SK-N-SH treated with all-trans-retinoic acid at 6 μM for 48 hours (cell line): ENCODE measurements around the gene VPS41.
A peak's percentile ranks its signal among the peaks of the same experiment; 100 is the strongest.

Experiments
- ATAC-seq: fragments of 200-7000 bp; cut with Tn5 transposase; 3 replicates; pipeline ENCODE4 v1.9.1; 2020; ENCODE audit warnings: mild to moderate bottlenecking, moderate library complexity
- ARNTL ChIP-seq: fragments of 450-650 bp; formaldehyde crosslinking; IDR thresholded peaks from 2 replicates; pipeline ENCODE4 v1.5.0; 2020; ENCODE audit warnings: low read depth, mild to moderate bottlenecking, moderate library complexity, borderline replicate concordance
- BACH2 ChIP-seq: fragments of 250-450 bp; sonication (Bioruptor Pico); IDR thresholded peaks from 2 replicates; pipeline ENCODE4 v1.9.0; 2021; ENCODE audit warnings: mild to moderate bottlenecking, borderline replicate concordance
- CSDC2 ChIP-seq: fragments of 250-450 bp; sonication (Bioruptor Pico); IDR thresholded peaks from 2 replicates; pipeline ENCODE4 v1.5.0; 2020; ENCODE audit warnings: mild to moderate bottlenecking, moderate library complexity
- CSRNP3 ChIP-seq: fragments of 250-450 bp; sonication (Bioruptor Pico); IDR thresholded peaks from 2 replicates; pipeline ENCODE4 v1.5.1; 2021; ENCODE audit warnings: mild to moderate bottlenecking, moderate library complexity
- GLIS3 ChIP-seq: fragments of 250-450 bp; sonication (Bioruptor Pico); IDR thresholded peaks from 2 replicates; pipeline ENCODE4 v1.5.0; 2020; ENCODE audit warnings: mild to moderate bottlenecking, moderate library complexity
- ISL1 ChIP-seq: fragments of 250-450 bp; sonication (Bioruptor Pico); IDR thresholded peaks from 2 replicates; pipeline ENCODE4 v2.1.2; 2022; ENCODE audit warnings: mild to moderate bottlenecking, moderate library complexity
- OSR1 ChIP-seq: fragments of 250-450 bp; sonication (Bioruptor Pico); IDR thresholded peaks from 2 replicates; pipeline ENCODE4 v1.8.0; 2022; ENCODE audit warnings: moderate library complexity, mild to moderate bottlenecking, inconsistent platforms
- PPARA ChIP-seq: fragments of 250-450 bp; sonication (Bioruptor Pico); IDR thresholded peaks from 2 replicates; pipeline ENCODE4 v1.5.0; 2020; ENCODE audit warnings: mild to moderate bottlenecking, borderline replicate concordance
- RARB ChIP-seq: fragments of 250-450 bp; sonication (Bioruptor Pico); IDR thresholded peaks from 2 replicates; pipeline ENCODE4 v1.8.0; 2021; ENCODE audit warnings: mild to moderate bottlenecking, moderate library complexity
- SNAI2 ChIP-seq: fragments of 250-450 bp; sonication (Bioruptor Pico); IDR thresholded peaks from 2 replicates; pipeline ENCODE4 v1.5.0; 2020; ENCODE audit warnings: mild to moderate bottlenecking, moderate library complexity
- TCF4 ChIP-seq: fragments of 250-450 bp; sonication (Bioruptor Pico); IDR thresholded peaks from 2 replicates; pipeline ENCODE4 v1.8.0; 2021; ENCODE audit warnings: mild to moderate bottlenecking, moderate library complexity, borderline replicate concordance
- TOX ChIP-seq: fragments of 250-450 bp; sonication (Bioruptor Pico); IDR thresholded peaks from 2 replicates; pipeline ENCODE4 v1.8.0; 2021; ENCODE audit warnings: mild to moderate bottlenecking, moderate library complexity, borderline replicate concordance
- TSHZ2 ChIP-seq: fragments of 250-450 bp; sonication (Bioruptor Pico); IDR thresholded peaks from 2 replicates; pipeline ENCODE4 v1.5.0; 2020; ENCODE audit warnings: mild to moderate bottlenecking, moderate library complexity
- ZC3H10 ChIP-seq: fragments of 250-450 bp; sonication (Bioruptor Pico); IDR thresholded peaks from 2 replicates; pipeline ENCODE4 v1.5.1; 2021; ENCODE audit warnings: mild to moderate bottlenecking, moderate library complexity
- ZFP3 ChIP-seq: fragments of 250-450 bp; sonication (Bioruptor Pico); IDR thresholded peaks from 2 replicates; pipeline ENCODE4 v1.5.0; 2020; ENCODE audit warnings: mild to moderate bottlenecking, moderate library complexity
- ZFP30 ChIP-seq: fragments of 450-650 bp; formaldehyde crosslinking; IDR thresholded peaks from 2 replicates; pipeline ENCODE4 v1.5.0; 2022; ENCODE audit warnings: mild to moderate bottlenecking, moderate library complexity
- ZNF565 ChIP-seq: fragments of 450-650 bp; formaldehyde crosslinking; conservative IDR thresholded peaks from 2 replicates; pipeline ENCODE4 v1.5.0; 2020; ENCODE audit warnings: low read depth, mild to moderate bottlenecking, moderate library complexity
- ZNF70 ChIP-seq: fragments of 450-650 bp; formaldehyde crosslinking; IDR thresholded peaks from 2 replicates; pipeline ENCODE4 v1.5.0; 2020; ENCODE audit warnings: mild to moderate bottlenecking, moderate library complexity
- ZNF8 ChIP-seq: fragments of 450-650 bp; formaldehyde crosslinking; IDR thresholded peaks from 2 replicates; pipeline ENCODE4 v1.5.0; 2020; ENCODE audit warnings: mild to moderate bottlenecking, moderate library complexity
- TF ChIP-seq, protein P1 (sequence below): fragments of 250-450 bp; sonication (Bioruptor Pico); IDR thresholded peaks from 2 replicates; pipeline ENCODE4 v1.8.0; 2020; ENCODE audit warnings: mild to moderate bottlenecking, moderate library complexity, borderline replicate concordance

Gene VPS41

DNA sequence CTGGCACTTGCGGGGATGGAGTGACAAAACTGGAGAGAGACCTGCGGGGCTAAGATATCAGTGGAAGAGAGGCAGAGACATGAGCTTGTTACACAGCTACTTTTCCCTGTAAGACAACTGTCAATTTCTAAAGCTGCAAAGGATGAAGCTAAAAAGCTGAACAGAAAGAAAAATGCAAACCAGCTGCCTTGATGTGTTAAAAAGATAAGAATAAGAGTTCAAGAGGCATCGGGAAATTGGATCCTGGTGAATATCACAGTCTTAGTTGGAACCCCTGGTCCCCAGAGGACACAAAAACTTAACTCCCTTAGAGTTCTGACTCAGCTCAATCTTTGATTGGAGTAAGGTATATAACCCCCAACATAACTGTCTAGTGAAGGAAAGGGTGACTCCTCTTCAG lies 38.8 kb downstream of the VPS41 start (continued):
- TF ChIP-seq OSR1 (CRISPR knock-in tag) (no peak), BACH2 (CRISPR knock-in tag) (no peak), CSRNP3 (CRISPR knock-in tag) (no peak), GLIS3 (CRISPR knock-in tag) (no peak)

- ATAC-seq, result no peak
- TF ChIP-seq GLIS3 (CRISPR knock-in tag) (no peak), ARNTL (CRISPR knock-in tag) (no peak), ZNF70 (CRISPR knock-in tag) (no peak), ZNF565 (no peak), RARB (CRISPR knock-in tag) (no peak), ZC3H10 (no peak), PPARA (no peak), ZFP3 (no peak)
- TF ChIP-seq, all 23 proteins: peak for 0
Observed at GRCh38 chr7:38863601-38864291, 45.2 kb downstream of the VPS41 start.

GRCh38 chr7:38862666-38863065 lies 46.3 kb downstream of the VPS41 start:
- ATAC-seq, result no peak
- no peak for TF ChIP-seq ZFP30
- TF ChIP-seq, all 23 proteins: peak for 0

GRCh38 chr7:38858259-38858884 lies 50.6 kb downstream of the VPS41 start:
- TF ChIP-seq TOX (CRISPR knock-in tag) (no peak), OSR1 (CRISPR knock-in tag) (no peak), CSDC2 (CRISPR knock-in tag) (no peak)
- ATAC-seq, result peak; percentile 58

GRCh38 chr7:38855867-38856266 lies 53.1 kb downstream of the VPS41 start:
- TF ChIP-seq TSHZ2 (CRISPR knock-in tag), result no peak
- no peak for TF ChIP-seq CSRNP3 (CRISPR knock-in tag)
- no peak for TF ChIP-seq RARB (CRISPR knock-in tag)
- TF ChIP-seq ARNTL (CRISPR knock-in tag), result no peak
- no peak for TF ChIP-seq ISL1 (CRISPR knock-in tag)
- no peak for TF ChIP-seq GLIS3 (CRISPR knock-in tag)
- no peak for TF ChIP-seq ZC3H10
- no peak for TF ChIP-seq TOX (CRISPR knock-in tag)
- TF ChIP-seq TCF4 (CRISPR knock-in tag), result no peak
- TF ChIP-seq, protein P1, sequence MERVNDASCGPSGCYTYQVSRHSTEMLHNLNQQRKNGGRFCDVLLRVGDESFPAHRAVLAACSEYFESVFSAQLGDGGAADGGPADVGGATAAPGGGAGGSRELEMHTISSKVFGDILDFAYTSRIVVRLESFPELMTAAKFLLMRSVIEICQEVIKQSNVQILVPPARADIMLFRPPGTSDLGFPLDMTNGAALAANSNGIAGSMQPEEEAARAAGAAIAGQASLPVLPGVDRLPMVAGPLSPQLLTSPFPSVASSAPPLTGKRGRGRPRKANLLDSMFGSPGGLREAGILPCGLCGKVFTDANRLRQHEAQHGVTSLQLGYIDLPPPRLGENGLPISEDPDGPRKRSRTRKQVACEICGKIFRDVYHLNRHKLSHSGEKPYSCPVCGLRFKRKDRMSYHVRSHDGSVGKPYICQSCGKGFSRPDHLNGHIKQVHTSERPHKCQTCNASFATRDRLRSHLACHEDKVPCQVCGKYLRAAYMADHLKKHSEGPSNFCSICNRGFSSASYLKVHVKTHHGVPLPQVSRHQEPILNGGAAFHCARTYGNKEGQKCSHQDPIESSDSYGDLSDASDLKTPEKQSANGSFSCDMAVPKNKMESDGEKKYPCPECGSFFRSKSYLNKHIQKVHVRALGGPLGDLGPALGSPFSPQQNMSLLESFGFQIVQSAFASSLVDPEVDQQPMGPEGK (CRISPR knock-in tag), result no peak
- TF ChIP-seq ZNF70 (CRISPR knock-in tag), result no peak
- TF ChIP-seq ZNF8 (CRISPR knock-in tag), result no peak
- no peak for TF ChIP-seq OSR1 (CRISPR knock-in tag)
- TF ChIP-seq SNAI2 (CRISPR knock-in tag), result no peak
- TF ChIP-seq CSDC2 (CRISPR knock-in tag), result no peak
- ATAC-seq, result no peak
